HG03108 (cell line): ENCODE measurements around the gene MT1F.
"Not testable (repeated sequence)": the region's sequence is repeated elsewhere in the genome, so short reads cannot be mapped to it uniquely, and the experiment has no call there.

ENCODE experiments used
- ATAC-seq: cut with Tn5 transposase; IDR thresholded peaks from one replicate; pipeline ENCODE4 v1.9.1; 2021; ENCODE audit warnings: moderate library complexity; ENCODE audit not compliant: unreplicated experiment

The MT1F gene

DNA sequence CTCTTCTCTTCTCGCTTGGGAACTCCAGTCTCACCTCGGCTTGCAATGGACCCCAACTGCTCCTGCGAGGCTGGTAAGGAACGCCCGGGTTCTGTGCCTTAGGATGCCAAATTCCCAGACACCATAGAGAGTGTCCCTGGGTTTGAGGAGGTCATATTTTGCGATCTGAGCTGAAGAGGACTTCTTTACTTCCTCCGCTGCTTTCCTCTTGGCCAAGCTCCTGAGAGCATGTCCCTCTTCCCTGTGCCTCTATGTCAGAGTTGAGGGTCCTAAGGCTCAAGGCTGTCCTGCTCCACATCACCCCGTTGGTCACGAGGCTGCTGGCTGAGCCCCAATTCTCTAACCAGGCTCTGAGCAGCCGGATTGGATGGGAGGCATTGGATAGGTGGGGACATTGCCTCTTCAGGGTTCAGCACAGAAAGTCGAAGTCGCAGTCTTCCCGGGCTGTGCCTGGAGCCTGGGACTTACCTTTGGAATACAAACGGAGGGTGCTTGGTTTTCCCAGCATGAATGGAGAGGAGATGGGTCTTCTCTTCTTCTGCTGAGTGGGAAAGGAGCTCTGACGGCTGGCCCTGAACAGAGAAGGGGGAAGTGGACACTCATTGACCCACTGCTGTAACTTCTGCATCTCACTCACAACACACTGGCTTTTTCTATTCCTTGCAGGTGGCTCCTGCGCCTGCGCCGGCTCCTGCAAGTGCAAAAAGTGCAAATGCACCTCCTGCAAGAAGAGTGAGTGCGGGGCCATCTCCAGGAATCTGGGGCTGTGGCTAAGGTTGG lies 12.3 kb downstream of the MT1F start:
- no peak for ATAC-seq

DNA sequence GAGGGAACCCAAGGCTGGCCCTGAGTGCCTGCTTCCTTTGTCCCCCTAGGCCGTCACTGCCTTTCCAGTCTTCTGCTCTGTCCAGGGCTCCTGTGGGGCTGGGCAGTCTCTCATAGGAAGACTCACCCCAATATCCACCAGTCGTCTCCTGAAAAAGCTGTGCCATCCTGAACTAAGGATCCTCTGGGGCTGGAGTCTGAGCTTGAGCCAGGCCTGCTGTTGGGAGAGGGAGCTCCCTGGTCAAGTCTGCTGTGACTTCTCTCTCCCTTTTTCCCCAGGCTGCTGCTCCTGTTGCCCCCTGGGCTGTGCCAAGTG lies 12.8 kb downstream of the MT1F start:
- no peak for ATAC-seq

DNA sequence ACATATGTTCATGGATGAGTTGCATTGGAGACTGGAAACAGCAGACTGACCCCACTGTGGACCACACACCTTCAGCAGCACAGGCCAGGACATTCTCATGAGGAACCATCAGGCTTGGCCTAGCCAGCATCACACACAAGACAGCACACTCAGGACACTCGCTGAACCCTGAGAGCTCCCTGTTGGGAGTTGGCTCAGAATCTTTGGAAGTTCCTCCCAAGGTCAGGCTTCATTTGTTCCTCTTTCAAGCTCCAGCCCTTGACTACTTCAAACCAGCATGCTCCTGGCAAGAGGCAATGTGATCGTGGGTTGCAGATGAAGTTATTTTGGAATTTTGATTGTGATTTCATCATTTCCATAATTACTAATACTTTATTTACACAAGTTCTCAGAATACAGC lies 13.9 kb downstream of the MT1F start:
- not testable (repeated sequence) for ATAC-seq

DNA sequence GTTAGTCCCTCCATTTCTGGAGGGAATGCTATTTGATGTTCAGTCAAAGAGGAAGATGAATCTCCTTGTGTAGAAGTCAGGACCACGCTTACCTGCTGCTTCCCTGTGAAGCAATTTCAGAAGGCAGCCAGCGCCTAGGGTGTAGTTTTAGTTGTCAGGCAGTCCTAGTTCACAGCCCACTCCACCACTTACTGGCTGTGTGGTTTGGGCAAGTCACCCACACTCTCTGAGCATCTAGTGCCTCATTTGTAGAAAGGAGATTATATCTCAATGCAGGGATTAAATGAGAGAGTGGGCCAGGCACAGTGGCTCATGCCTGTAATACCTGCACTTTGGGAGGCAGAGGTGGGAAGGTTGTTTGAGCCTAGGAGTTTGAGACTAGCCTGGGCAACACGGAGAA lies 14.4 kb downstream of the MT1F start:
- not testable (repeated sequence) for ATAC-seq

DNA sequence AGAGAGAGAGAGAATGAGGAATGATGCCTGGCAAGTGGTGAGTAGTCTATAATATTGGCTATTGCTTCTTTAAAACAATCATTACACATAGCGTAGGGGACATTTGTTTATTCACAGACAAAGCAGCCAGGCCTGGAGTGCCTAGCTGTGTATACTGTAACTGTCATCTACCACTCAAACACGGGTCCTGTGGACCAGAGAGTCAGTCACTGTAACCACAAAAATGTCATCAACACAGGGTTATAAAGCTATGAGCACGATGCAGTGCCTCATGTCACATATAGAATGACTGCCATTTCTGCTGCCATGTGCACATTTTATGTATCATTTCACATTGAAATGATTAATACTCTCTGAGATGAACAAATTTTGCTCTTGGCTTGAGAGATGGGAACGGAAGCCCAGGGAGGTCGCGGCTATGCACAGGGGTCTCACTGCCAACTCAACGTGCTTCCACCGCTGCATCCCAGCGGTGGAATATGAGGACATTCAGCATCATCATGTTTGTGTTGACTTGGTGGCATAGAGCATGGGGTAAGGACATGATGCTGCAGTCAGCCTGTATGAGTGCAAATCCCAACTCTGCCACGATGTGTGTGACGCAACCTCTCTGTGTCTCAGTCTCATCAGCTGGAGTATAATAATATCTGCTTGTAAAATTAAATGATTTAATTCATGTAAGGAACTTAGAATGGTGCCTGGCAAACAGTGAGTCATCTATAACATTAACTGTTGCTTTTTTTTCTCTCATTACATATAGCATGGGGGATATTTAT lies 15.2 kb downstream of the MT1F start:
- ATAC-seq: no peak

DNA sequence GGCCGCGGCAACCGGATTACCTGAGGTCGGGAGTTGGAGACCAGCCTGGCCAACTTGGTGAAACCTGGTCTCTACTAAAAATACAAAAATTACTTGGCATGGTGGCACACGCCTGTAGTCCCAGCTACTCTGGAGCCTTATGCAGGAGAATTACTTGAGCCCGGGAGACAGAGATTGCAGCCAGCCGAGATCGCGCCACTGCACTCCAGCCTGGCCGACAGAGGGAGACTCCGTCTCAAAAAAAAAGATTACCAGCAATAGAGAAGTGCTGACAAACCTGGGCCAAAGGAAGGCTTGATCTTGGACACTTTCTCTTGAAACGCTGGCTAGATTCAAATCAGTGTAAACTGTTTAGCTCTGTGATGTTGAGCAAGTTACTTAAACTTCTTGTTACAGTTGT lies 16.2 kb downstream of the MT1F start:
- ATAC-seq: no peak

DNA sequence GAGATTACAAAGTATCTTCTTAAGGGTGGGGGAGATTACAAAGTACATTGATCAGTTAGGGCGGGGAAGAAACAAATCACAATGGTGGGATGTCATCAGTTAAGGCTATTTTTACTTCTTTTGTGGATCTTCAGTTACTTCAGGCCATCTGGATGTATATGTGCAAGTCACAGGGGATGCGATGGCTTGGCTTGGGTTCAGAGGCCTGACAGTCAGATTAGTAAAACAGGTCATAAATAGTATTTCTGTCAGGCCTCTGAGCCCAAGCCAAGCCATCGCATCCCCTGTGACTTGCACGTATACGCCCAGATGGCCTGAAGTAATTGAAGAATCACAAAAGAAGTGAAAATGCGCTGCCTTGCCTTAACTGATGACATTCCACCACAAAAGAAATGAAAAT lies 16.8 kb downstream of the MT1F start:
- not testable (repeated sequence) for ATAC-seq

DNA sequence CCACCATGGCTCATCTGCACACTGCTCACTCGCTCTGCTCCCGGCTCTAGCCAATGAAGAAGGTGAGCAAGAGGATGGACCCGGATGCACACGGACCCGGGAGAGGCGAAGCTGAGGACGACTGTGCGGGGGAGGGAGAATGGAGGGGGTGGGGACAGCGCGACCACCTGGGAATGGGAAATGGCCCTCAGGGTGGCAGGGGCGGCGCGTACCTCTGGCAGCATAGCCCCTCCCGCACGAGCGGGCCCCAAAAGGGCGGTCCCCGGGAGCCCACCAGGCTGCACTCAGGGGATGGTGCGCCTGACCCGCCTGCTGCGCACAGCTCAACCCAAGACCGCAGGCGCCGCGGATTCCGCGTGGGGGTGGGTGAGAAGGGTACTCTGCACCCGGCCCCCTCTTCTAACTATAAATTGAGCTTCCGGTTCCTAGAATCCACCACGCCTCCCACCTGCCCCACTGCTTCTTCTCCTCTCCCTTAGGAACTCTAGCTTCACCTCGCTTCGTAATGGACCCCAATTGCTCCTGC lies 18.0 kb downstream of the MT1F start:
- ATAC-seq: no peak

DNA sequence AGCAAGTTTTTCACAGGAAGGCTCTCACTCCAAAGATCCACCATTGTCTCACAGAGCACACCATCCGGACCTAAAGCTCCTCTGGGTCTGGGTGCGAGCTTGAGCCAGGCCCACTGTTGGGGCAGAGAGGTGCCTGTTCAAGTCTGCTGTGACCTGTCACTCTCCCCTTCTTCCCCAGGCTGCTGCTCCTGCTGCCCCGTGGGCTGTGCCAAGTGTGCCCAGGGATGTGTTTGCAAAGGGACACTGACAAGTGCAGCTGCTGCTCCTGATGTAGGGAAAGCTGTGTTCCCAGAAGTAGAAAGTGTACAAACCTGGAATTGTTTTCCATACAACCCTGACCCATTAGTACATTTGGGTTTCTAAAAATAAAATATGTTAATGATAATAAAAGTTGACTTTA lies 19.7 kb downstream of the MT1F start:
- ATAC-seq: no peak

DNA sequence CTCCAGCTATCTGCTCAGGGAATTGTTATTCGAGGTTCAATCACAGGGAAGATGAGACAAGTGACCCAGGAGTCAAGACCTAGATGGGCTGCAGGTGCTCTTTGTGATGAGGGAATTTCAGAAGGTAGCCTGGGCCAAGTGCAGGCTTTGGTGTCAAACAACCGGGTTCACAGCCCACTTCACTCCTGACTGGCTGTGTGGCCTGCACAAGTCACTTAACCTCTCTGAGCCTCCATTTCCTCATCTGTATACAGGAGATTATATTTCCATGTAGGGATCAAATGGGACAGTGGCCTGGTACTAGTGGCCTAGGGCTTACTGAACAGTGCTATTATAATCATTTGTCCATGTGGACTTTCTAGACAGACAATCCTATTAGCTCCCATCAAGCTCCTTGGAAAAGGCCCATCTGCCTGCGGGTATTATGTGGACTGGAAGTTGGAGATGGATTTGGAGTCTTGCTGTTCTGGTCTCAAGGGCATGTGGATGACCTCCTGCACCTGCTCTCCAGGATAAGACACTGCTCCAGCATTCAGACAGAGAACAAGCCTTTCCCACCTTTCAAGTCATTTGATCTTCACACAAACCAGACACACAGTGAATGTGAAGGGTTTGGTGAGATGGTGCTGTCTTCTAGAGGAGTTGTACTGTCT lies 21.4 kb downstream of the MT1F start:
- no peak for ATAC-seq

DNA sequence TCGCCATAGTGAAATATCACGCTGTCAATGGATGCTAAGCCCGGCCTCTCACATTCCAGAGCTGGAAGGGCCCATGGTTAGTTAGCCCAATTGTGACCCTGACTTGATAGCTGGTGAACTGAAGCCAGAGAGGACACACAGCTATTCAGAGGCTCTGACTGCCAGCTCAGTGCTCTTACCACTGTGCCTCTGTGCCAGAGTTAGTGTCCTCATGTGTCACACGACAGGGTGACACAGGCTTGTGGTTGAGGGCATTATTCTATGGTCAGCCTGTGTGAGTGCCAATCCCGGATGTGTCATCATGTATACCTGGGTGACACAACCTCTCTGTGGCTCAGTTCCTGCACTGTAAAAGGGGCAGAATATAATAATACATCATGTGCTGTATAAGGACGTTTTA lies 22.1 kb downstream of the MT1F start:
- ATAC-seq: no peak

DNA sequence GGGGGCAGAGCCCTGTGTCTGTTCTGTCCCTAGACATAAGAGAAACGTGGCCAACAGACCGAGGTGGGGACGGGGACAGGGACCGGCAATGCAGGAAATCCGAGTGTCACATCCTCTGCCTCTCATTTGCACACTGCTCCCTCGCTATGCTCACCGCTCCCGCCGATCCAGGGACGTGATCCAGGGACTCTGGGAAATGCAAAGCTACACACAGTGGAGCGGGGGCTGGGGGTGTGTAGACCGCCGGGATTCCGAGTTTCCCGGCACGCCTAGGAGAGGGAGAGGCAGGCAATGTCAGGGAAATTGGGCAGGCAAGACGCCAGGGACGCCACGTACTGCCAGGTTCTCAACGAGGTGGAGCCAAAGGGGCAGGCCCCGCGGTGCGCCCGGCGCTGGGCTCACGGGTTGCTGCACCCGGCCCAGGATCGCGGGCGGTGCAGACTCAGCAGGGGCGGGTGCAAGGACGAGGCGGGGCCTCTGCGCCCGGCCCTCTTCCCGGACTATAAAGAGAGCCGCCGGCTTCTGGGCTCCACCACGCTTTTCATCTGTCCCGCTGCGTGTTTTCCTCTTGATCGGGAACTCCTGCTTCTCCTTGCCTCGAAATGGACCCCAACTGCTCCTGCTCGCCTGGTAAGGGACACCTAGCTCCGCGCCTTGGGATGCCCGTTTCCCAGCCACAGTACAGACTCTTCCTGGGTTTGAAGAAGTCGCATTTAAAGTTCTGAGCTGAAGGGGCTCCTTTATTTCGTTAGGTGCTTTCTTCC lies 24.4 kb downstream of the MT1F start, which contains the start of gene MT1X:
Gene MT1X (plus strand): TSS at position 532 of the 764 bp plus-strand sequence. CDS start 71 bp downstream, at position 603.
- ATAC-seq: peak; percentile 98

DNA sequence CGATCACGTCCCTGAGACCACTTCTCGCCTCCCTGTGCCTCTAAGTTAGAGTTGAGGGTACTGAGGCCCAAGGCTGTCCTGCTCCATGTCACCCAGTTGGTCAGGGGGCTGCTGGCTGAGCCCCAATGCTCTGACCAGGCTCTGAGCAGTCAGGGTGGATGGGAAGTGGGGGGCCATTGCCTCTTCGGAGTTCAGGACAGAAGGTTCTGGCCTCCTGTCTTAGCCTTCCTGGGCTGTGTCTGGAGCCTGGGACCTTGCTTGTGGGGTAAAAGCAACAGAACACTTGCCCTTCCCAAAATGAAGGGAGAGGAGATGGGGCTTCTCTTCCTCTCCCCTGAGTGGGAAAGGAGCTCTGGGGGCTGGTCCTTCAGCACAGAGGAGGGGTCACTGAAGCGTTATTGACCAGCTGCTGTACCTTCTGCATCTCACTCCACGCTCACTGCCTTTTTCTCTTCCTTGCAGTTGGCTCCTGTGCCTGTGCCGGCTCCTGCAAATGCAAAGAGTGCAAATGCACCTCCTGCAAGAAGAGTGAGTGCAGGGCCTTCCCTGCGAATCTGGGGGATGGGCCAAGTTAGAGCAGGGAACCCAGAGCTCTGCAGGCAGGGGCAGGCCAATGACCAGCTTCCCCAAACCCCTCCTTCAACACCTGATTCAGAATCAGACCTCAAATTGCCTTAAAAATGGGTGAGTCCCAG lies 25.1 kb downstream of the MT1F start:
- ATAC-seq: no peak

DNA sequence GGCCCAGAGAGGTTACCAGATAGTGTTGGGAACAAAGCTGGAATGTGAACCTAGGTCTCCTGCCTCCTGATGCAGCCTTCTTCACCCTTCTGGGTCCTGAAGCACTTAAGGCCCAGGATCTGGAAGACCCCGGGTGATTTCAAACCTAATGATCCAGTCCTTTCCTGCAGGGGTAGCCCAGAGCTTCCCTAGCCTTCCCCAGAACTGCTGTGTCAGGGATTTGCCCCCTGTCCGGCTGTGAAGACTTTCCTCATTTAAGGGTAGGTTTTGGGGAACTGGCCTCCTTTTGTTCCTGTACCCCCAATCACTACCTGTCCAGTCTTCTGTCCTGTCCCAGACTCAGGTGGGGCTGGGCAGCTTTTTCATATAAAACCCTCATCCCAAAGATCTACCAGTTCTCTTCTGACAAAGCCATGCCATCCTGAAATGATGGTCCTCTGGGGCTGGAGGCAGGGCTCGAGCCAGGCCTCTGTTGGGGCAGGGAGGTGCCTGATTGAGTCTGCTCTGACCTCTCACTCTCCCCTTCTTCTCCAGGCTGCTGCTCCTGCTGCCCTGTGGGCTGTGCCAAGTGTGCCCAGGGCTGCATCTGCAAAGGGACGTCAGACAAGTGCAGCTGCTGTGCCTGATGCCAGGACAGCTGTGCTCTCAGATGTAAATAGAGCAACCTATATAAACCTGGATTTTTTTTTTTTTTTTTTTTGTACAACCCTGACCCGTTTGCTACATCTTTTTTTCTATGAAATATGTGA lies 25.8 kb downstream of the MT1F start:
- no peak for ATAC-seq

DNA sequence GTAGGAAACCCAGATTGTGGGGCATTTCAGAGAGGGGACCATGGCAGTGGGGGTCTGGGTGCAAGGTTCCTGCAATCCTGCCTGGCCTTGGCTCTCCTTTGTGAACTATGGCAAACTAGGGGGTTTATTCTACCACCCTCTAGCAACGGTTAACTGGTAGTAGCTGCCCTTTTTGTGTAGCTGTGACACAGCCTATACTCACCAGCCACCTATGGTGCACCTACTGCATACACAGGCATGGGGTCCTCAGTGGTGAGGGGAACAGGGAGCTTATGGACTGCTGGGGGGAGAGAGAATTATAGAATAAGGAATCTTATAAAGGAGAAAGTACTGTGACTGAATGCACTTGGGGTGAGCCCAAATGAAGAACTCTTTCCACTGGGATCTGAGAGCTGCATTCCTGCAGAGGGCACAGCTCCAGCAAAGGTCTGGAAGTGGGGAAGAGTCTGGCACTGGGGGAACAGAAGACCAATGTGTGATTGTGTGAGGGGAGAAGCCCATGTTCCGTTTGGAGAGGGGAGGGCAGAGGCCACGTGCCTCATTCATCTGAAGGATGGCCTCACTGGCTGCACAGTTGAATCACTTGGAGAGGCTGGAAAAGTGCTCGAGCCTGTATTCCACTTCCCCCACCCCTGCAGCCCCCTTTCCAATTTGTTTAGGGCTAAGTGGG lies 26.6 kb downstream of the MT1F start:
- no peak for ATAC-seq

DNA sequence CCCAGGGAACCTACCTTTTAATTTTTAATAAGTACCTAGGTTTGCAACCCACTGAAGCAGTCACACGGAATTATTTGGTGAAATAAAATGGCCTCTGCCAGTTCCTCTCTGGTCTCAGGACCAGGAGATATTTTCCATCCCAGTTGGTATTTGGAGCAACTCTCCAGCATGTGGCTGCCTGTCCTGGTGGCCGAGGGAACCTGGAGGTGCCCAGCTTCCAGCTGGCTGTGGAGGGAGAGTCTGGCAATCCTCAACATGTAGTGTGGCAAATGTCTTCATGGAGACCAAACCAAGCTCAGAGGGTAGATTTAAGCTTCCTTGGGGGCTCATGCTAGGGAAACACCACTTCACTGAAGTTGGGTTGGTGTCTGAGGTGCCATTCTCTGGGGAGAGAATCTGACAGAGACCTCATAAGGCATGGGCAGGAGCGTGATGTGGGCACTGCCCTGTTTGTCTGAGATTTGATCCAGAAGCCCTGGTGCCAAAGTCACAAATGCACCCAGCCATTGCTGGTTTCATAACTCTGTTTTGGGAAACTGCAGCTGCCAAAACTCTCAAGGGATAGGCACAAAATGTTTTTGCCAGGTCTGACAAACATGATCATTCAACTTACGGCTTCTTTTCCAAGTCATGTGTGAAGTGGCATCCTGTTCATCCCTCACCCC lies 27.3 kb downstream of the MT1F start:
- no peak for ATAC-seq

DNA sequence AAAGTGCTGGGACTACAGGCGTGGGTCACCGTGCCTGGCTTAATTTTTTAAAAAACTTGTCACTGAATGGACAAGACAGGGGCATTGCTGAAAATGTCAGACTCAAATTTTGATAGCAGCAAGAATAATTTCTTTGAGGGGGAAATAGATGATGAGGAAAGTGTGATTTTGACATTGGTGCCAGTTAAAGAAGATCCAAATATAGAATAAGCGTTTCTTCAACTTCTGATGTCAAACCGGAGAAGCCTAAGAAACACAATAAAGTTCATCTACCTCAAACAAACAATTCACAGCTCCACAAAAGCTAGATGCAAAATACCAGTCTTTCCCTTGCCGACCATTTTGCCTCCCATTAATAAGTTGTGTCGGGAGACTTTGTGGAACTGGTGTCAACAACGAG lies 29.0 kb downstream of the MT1F start:
- no peak for ATAC-seq

DNA sequence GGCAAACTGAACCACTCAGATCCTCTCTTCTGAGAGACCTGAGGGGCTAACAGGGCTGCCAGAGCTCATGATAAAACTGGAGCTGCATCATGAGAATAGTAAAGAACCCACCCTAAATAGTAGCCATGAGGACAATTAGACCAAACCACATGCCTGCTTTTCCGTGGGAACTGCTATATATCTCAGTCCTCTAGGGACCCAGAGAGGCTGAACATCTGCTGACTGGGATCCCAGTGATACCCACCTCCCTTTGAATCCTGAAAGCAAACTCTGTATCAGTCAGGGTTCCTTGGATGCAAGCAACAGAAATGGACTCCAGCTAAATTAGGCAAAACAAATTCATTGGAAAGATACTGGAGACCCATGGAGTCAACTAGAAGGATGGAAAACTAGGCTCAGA lies 31.0 kb downstream of the MT1F start:
- ATAC-seq: no peak

DNA sequence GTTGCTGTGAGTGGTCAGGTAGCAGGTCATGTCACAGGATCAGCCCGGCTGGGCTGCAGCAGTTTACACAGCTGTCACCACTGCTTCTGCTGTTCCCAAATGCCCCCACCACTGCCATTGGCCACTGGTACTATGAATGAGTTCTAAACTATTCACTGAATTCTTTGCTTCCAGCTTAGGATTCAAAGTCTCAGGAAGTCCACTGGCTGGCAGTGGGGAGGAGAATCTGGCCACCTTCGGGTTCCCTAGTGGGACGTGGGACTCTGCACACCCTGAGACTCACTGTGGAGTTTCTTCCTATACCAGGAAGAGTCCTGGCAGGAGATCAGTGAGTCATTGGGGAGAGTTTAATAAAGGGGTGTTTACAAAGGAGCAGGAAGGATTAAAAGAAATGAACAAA lies 31.4 kb downstream of the MT1F start:
- no peak for ATAC-seq
